SU-DHL-6 (cell line): ENCODE data around the gene POGLUT2.

Experiments
- H2AFZ ChIP-seq: fragments of 200-600 bp; sonication (generic); 2 replicates; pipeline ENCODE4 v1.6.1; 2014; ENCODE audit warnings: low read depth, mild to moderate bottlenecking, moderate library complexity, mixed read lengths, antibody characterized with exemption, low read length; ENCODE audit not compliant: severe bottlenecking
- H3F3A ChIP-seq: fragments of 200-600 bp; shearing (Covaris generic); 2 replicates; pipeline ENCODE4 v1.6.0; 2016; ENCODE audit warnings: antibody characterized with exemption, mild to moderate bottlenecking; ENCODE audit not compliant: insufficient read depth
- H3K27ac ChIP-seq: fragments of 200-600 bp; sonication (generic); 2 replicates; pipeline ENCODE4 v1.5.1; 2016; ENCODE audit warnings: low read depth, mild to moderate bottlenecking, low read length, moderate library complexity, mixed read lengths
- H3K27me3 ChIP-seq: fragments of 200-600 bp; sonication (generic), shearing (Covaris generic); 2 replicates; pipeline ENCODE4 v1.6.0; 2014; ENCODE audit warnings: mild to moderate bottlenecking, low read length
- H3K36me3 ChIP-seq: fragments of 200-600 bp; sonication (generic); 2 replicates; pipeline ENCODE4 v1.6.1; 2014; ENCODE audit warnings: mild to moderate bottlenecking, low read length, mixed read lengths
- H3K4me2 ChIP-seq: fragments of 300-600, 200-600 bp; shearing (Covaris generic), sonication (generic); 2 replicates; pipeline ENCODE4 v1.6.0; 2014; ENCODE audit warnings: low read length, low read depth, mild to moderate bottlenecking; ENCODE audit not compliant: poor library complexity, severe bottlenecking
- H3K4me3 ChIP-seq: fragments of 200-600 bp; sonication (generic); 2 replicates; pipeline ENCODE4 v1.5.1; 2014; ENCODE audit warnings: antibody characterized with exemption, low read length, mild to moderate bottlenecking, mixed read lengths; ENCODE audit not compliant: insufficient read depth, poor library complexity, severe bottlenecking
- H3K79me2 ChIP-seq: fragments of 200-600 bp; sonication (generic); 2 replicates; pipeline ENCODE4 v1.6.1; 2014; ENCODE audit warnings: mild to moderate bottlenecking, low read length, moderate library complexity; ENCODE audit not compliant: insufficient read depth
- H3K9ac ChIP-seq: fragments of 200-600 bp; sonication (generic); 2 replicates; pipeline ENCODE4 v1.7.0; 2014; ENCODE audit warnings: mild to moderate bottlenecking, low read length
- H3K9me2 ChIP-seq: fragments of 200-600 bp; sonication (generic); replicated peaks from 2 replicates; pipeline ENCODE4 v1.6.1; 2014; ENCODE audit warnings: low read length; ENCODE audit not compliant: insufficient read depth
- H3K9me3 ChIP-seq: fragments of 200-600 bp; sonication (generic); 2 replicates; pipeline ENCODE4 v1.6.1; 2014; ENCODE audit warnings: low read length, mixed read lengths; ENCODE audit not compliant: insufficient read depth
- H4K20me1 ChIP-seq: fragments of 200-600 bp; sonication (generic); 2 replicates; pipeline ENCODE4 v1.6.1; 2014; ENCODE audit warnings: low read depth, mild to moderate bottlenecking, antibody characterized with exemption, low read length, moderate library complexity, mixed read lengths
- CTCF ChIP-seq: fragments of 200-600 bp; sonication (generic); IDR thresholded peaks from one replicate; pipeline ENCODE4 v1.5.1; 2017; ENCODE audit warnings: antibody characterized with exemption, mild to moderate bottlenecking, low read length, moderate library complexity; ENCODE audit not compliant: insufficient read depth, poor library complexity, severe bottlenecking
- EZH2phosphoT487 ChIP-seq: fragments of 200-600 bp; sonication (generic), shearing (Covaris generic); conservative IDR thresholded peaks from 2 replicates; pipeline ENCODE4 v1.6.1; 2018; ENCODE audit warnings: mild to moderate bottlenecking, antibody characterized with exemption, low read length, moderate library complexity, mixed read lengths

Gene POGLUT2

GRCh38 chr13:102825921-102826706 lies 27.3 kb upstream of the POGLUT2 start:
- Histone ChIP-seq H3K9ac (no peak overlapping the region), H3K4me3 (no peak overlapping the region)

GRCh38 chr13:102825400-102825799 lies 26.6 kb upstream of the POGLUT2 start:
- Histone ChIP-seq H3K9me2 (no peaks in the 10 kb centered on the region), H3K27ac (no peak overlapping the region), H3F3A (no peaks in the 10 kb centered on the region), H3K36me3 (no peaks in the 10 kb centered on the region), H2AFZ (no peak overlapping the region), H3K79me2 (no peaks in the 10 kb centered on the region), H3K9ac (no peak overlapping the region), H3K4me3 (no peak overlapping the region), H3K27me3 (no peaks in the 10 kb centered on the region), H3K9me3 (no peaks in the 10 kb centered on the region), H4K20me1 (no peaks in the 10 kb centered on the region), H3K4me2 (no peak overlapping the region)
- TF ChIP-seq EZH2phosphoT487 (no peak), CTCF (no peak)

More at GRCh38 chr13:102825921-102826706, 27.3 kb upstream of the POGLUT2 start:
- Histone ChIP-seq H3K27ac (no peak overlapping the region), H2AFZ (no peak overlapping the region), H3K9me2 (no peaks in the 10 kb centered on the region), H4K20me1 (no peaks in the 10 kb centered on the region), H3K36me3 (no peaks in the 10 kb centered on the region), H3K79me2 (no peaks in the 10 kb centered on the region), H3K27me3 (no peaks in the 10 kb centered on the region), H3K4me2 (no peak overlapping the region), H3K9me3 (no peaks in the 10 kb centered on the region), H3F3A (no peaks in the 10 kb centered on the region)
- TF ChIP-seq EZH2phosphoT487, result no peak
- TF ChIP-seq CTCF, result no peak

GRCh38 chr13:102817907-102818306 lies 19.1 kb upstream of the POGLUT2 start:
- no peaks in the 10 kb centered on the region for H3K79me2 ChIP-seq
- no peak overlapping the region for H2AFZ ChIP-seq
- TF ChIP-seq CTCF (no peak), EZH2phosphoT487 (no peak)
- no peaks in the 10 kb centered on the region for H4K20me1 ChIP-seq
- H3K9me3 ChIP-seq, result no peaks in the 10 kb centered on the region
- H3K9me2 ChIP-seq, result no peaks in the 10 kb centered on the region
- H3K27ac ChIP-seq, result no peak overlapping the region
- H3K4me2 ChIP-seq, result no peak overlapping the region
- no peaks in the 10 kb centered on the region for H3K36me3 ChIP-seq
- no peak overlapping the region for H3K4me3 ChIP-seq
- H3F3A ChIP-seq, result no peaks in the 10 kb centered on the region
- no peaks in the 10 kb centered on the region for H3K27me3 ChIP-seq
- H3K9ac ChIP-seq, result no peak overlapping the region
